Measurements from ENCODE around the gene SNRNP48. TPM values are rescaled to one million over a fixed set of nuclear protein-coding genes. Genes with fewer than 3 reads are reported as not detected.

Gene SNRNP48
- total and polyA plus RNA-seq, 2 donors (not counting 3 experiments of a cell fraction or from before 2014, with no cell fraction given), result 4.2 to 13.2 TPM

DNA sequence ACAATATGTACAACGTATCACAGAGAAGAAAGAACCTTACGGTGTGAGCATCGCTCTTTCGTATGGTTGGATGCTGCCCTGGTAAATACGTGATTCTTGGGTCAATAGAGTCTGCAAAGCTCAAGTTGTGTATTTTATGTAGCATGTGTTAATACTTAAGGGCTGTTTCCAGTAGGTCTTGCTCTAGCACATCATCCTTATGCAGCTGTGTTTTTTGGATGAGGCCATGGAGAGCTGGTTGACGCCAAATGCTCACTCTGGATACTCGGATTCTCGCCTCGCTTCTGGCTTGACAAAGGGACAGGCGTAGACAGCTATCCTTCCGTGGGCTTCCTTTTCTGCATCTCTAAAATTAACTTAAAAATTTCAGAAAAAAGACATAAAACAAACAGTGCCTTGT, 38.9 kb downstream of the SNRNP48 start:
- H3K27ac ChIP-seq (ENCODE audit: insufficient read depth, low read depth, low read length), result no peak overlapping the region
- no peaks in the 10 kb centered on the region for H3K9me1 ChIP-seq (replicated peaks; ENCODE audit: control insufficient read depth, extremely low read depth, insufficient read depth, low read length)
- BruUV-seq (replicated peaks), result no TSS peak
- H3K27me3 ChIP-seq (ENCODE audit: control insufficient read depth in 2 of 2, insufficient read depth in 2 of 2, low read length in 2 of 2), result peaks cover 3 to 12% of the 10 kb centered on the region in 2 experiments
- no peak overlapping the region for H3K9ac ChIP-seq (replicated peaks; ENCODE audit: extremely low read depth, insufficient read depth, low read length)
- H3K4me1 ChIP-seq (ENCODE audit: control insufficient read depth, extremely low read depth, insufficient read depth, low read length), result no peaks in the 10 kb centered on the region
- no peak overlapping the region for H3K4me3 ChIP-seq (replicated peaks in 1 of 3; ENCODE audit: insufficient read depth in 1 of 3, low read depth in 1 of 3, low read length in 3 of 3)
- H3K36me3 ChIP-seq (ENCODE audit: control insufficient read depth in 2 of 2, extremely low read depth in 1 of 2, insufficient read depth in 2 of 2, low read length in 2 of 2), result no peaks in the 10 kb centered on the region
- dilution Hi-C loops (cut with MboI; ENCODE audit: extremely low pct_ligation_motif_present, low sequenced_read_pairs), result no loop called here
- no peak overlapping the region for H2AFZ ChIP-seq (ENCODE audit: low read depth, low read length)
- no peaks in the 10 kb centered on the region for H3K9me3 ChIP-seq (replicated peaks; ENCODE audit: control insufficient read depth, insufficient read depth, low read length)
- TF ChIP-seq JUN (IDR thresholded peaks at IDR 0.05; ENCODE audit: borderline replicate concordance, insufficient read depth, insufficient read length, low read depth) (no peak), FOS (IDR thresholded peaks at IDR 0.05; ENCODE audit: borderline replicate concordance, insufficient read depth, low read length) (no peak), EZH2 (IDR thresholded peaks at IDR 0.05; ENCODE audit: borderline replicate concordance, low read depth, low read length, severe bottlenecking) (no peak), POLR2A (IDR thresholded peaks at IDR 0.05; ENCODE audit: low read depth, low read length) (no peak), GATA2 (IDR thresholded peaks at IDR 0.05; ENCODE audit: insufficient read depth, insufficient read length, low read depth, low read length) (no peak), POLR2AphosphoS5 (IDR thresholded peaks at IDR 0.05; ENCODE audit: insufficient read depth, low read depth, low read length) (no peak), MYC (IDR thresholded peaks at IDR 0.05; ENCODE audit: low read depth, low read length) (no peak), CTCF (IDR thresholded peaks at IDR 0.05; ENCODE audit: extremely low read depth in 1 of 2, insufficient read depth in 1 of 2, low read depth in 1 of 2, low read length in 2 of 2) (no peak)
- TF ChIP-seq, protein P1, sequence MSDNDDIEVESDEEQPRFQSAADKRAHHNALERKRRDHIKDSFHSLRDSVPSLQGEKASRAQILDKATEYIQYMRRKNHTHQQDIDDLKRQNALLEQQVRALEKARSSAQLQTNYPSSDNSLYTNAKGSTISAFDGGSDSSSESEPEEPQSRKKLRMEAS (IDR thresholded peaks at IDR 0.05; ENCODE audit: insufficient read depth, insufficient read length), result no peak
- DNase-seq (ENCODE audit: low read depth, low spot score) (no peak), FAIRE-seq (no peak)
- no peaks in the 10 kb centered on the region for H3K79me2 ChIP-seq (ENCODE audit: control insufficient read depth, insufficient read depth, low read length)
- H3K4me2 ChIP-seq (ENCODE audit: insufficient read depth, low read length), result no peak overlapping the region
- intact Hi-C loops (cut with micrococcal nuclease), result no loop called here
- ChIA-PET POLR2A (no interaction called here), CTCF (no interaction called here)
- H4K20me1 ChIP-seq (replicated peaks; ENCODE audit: control insufficient read depth, extremely low read depth, insufficient read depth, low read length), result no peaks in the 10 kb centered on the region

All from endothelial cell of umbilical vein (primary cell).